Bronchial epithelial cell (primary cell): ENCODE results near the gene TMEM54. TPM values are rescaled to one million over a fixed set of nuclear protein-coding genes. Genes with fewer than 3 reads are reported as not detected.

Experiments used
- DNase-seq: peaks from one replicate; pipeline ENCODE4 v3.0.0-alpha.2; 2010; ENCODE audit warnings: low read depth
- FAIRE-seq: peaks from 2 replicates; lab custom pipeline; 2011; peaks lifted over from hg19 to GRCh38; lab: Jason Lieb, UNC
- H3K27me3 ChIP-seq: 2 replicates; pipeline ENCODE4 v1.5.1; 2011; ENCODE audit warnings: low read length; ENCODE audit not compliant: control insufficient read depth, insufficient read depth
- H3K36me3 ChIP-seq: 2 replicates; pipeline ENCODE4 v1.5.1; 2011; ENCODE audit warnings: low read length; ENCODE audit not compliant: control insufficient read depth, insufficient read depth
- H3K4me3 ChIP-seq: 2 replicates; pipeline ENCODE4 v1.5.1; 2011; ENCODE audit warnings: mild to moderate bottlenecking, low read depth, low read length, control low read depth
- CTCF ChIP-seq: IDR thresholded peaks from 2 replicates; pipeline ENCODE4 v1.5.1; 2011; ENCODE audit warnings: mild to moderate bottlenecking, moderate library complexity, low read length, control low read depth, inconsistent platforms; ENCODE audit not compliant: insufficient read depth, severe bottlenecking
- total RNA-seq: library from RNA; depleted of rRNA; stranded (reverse); fragments of >200 nt; gene quantifications from 2 replicates; pipeline ENCODE4 v1.2.1, GENCODE V29; 2014

TMEM54 gene
- total RNA-seq, 1 donor from 2014 or later: 112 TPM

GRCh38 chr1:32874860-32875752, 26.1 kb downstream of the TMEM54 start:
- H3K27me3 ChIP-seq: peaks cover 8% of the 10 kb centered on the region
- no peak for DNase-seq
- H3K4me3 ChIP-seq: no peak overlapping the region
- TF ChIP-seq CTCF: no peak
- no peaks in the 10 kb centered on the region for H3K36me3 ChIP-seq
- FAIRE-seq: no peak

GRCh38 chr1:32873484-32873883, 27.7 kb downstream of the TMEM54 start:
- FAIRE-seq: no peak
- TF ChIP-seq CTCF: no peak
- DNase-seq: no peak
- Histone ChIP-seq H3K27me3 (peaks cover 8% of the 10 kb centered on the region), H3K36me3 (no peaks in the 10 kb centered on the region), H3K4me3 (no peak overlapping the region)

GRCh38 chr1:32872192-32872460, 29.1 kb downstream of the TMEM54 start:
- H3K36me3 ChIP-seq: no peaks in the 10 kb centered on the region

GRCh38 chr1:32871364-32872191, 29.6 kb downstream of the TMEM54 start:
- H3K27me3 ChIP-seq: peaks cover 8% of the 10 kb centered on the region
- no peak overlapping the region for H3K4me3 ChIP-seq
- DNase-seq: no peak
- H3K36me3 ChIP-seq: no peaks in the 10 kb centered on the region
- FAIRE-seq: no peak
- TF ChIP-seq CTCF: no peak

More at GRCh38 chr1:32872192-32872460, 29.1 kb downstream of the TMEM54 start:
- Histone ChIP-seq H3K4me3 (no peak overlapping the region), H3K27me3 (peaks cover 8% of the 10 kb centered on the region)
- DNase-seq: no peak
- no peak for FAIRE-seq
- TF ChIP-seq CTCF: no peak

GRCh38 chr1:32870615-32871363, 30.4 kb downstream of the TMEM54 start, which contains the start of gene FNDC5:
FNDC5 (minus strand) TSS chr1:32870912.
- FAIRE-seq (no peak), DNase-seq (no peak)
- no peak within 1 kb of the TSS for H3K4me3 ChIP-seq

More at GRCh38 chr1:32870615-32871363, 30.4 kb downstream of the TMEM54 start, which contains the start of gene FNDC5:
- Histone ChIP-seq H3K27me3 (peaks cover 8% of the 10 kb centered on the region), H3K36me3 (no peaks in the 10 kb centered on the region)
- TF ChIP-seq CTCF: no peak
